HepG2 (cell line): ENCODE results near the gene RPS6KA2. TPM values are rescaled to one million over a fixed set of nuclear protein-coding genes. Genes with fewer than 3 reads are reported as not detected.

Source experiments
- ATAC-seq: fragments of 200-7000 bp; cut with Tn5 transposase; 3 replicates; pipeline ENCODE4 v1.9.1; 2020; ENCODE audit warnings: mild to moderate bottlenecking, moderate library complexity
- BruUV-seq: library from RNA; stranded (reverse); fragments of 400-500 nt; replicated peaks from 2 replicates; lab custom pipeline; 2021; lab: Mats Ljungman, UMichigan
- CTCF ChIA-PET: fragments of 300-600 bp; formaldehyde crosslinking; extraction: SDS; loops from one replicate; lab custom pipeline; 2021; ENCODE audit warnings: low total read pairs, inconsistent platforms, low intra/inter-chr PET ratio; lab: Yijun Ruan, JAX
- POLR2A ChIA-PET: fragments of 350-600 bp; sonication (Branson Sonifier 250); formaldehyde crosslinking; loops from one replicate; lab custom pipeline; 2020; ENCODE audit warnings: antibody characterized with exemption, inconsistent platforms; lab: Yijun Ruan, JAX
- DNase-seq: peaks from one replicate; pipeline ENCODE4 v3.0.0-alpha.2; 2015; ENCODE audit warnings: low spot score
- FAIRE-seq: peaks from 3 replicates; lab custom pipeline; 2011; peaks lifted over from hg19 to GRCh38; lab: Jason Lieb, UNC
- H2AFZ ChIP-seq: one replicate; pipeline ENCODE4 v1.6.1; 2011; ENCODE audit warnings: low read length, inconsistent platforms
- H3K27ac ChIP-seq: fragments of 300-600 bp; 3 replicates; pipeline ENCODE4 v1.8.0; 2011; ENCODE audit warnings: mixed run types, mild to moderate bottlenecking, mixed read lengths, low read length, inconsistent platforms; ENCODE audit not compliant: insufficient read depth; ENCODE audit errors: extremely low read length
- H3K27me3 ChIP-seq, 2 experiments: fragments of 200-600 bp in 1 of 2; 2 replicates in 1 of 2; 3 replicates in 1 of 2; pipeline versions ENCODE4 v1.6.0 to v1.8.0; 2011; ENCODE audit warnings: low read length in 2 of 2, mild to moderate bottlenecking in 2 of 2, moderate library complexity in 2 of 2, inconsistent platforms in 1 of 2; ENCODE audit not compliant: insufficient read depth in 2 of 2, control insufficient read depth in 1 of 2
- H3K36me3 ChIP-seq, 2 experiments: fragments of 200-600 bp in 1 of 2; replicated peaks in 1 of 2; 2 replicates in 1 of 2; 3 replicates in 1 of 2; pipeline versions ENCODE4 v1.5.1 to v1.8.0; 2011; ENCODE audit warnings: low read length in 2 of 2, inconsistent platforms in 1 of 2; ENCODE audit not compliant: insufficient read depth in 2 of 2, control insufficient read depth in 1 of 2
- H3K4me1 ChIP-seq: 2 replicates; pipeline ENCODE4 v1.5.1; 2012; ENCODE audit warnings: low read length, inconsistent platforms; ENCODE audit not compliant: insufficient read depth
- H3K4me2 ChIP-seq: 2 replicates; pipeline ENCODE4 v1.6.0; 2011; ENCODE audit warnings: low read depth, low read length, inconsistent platforms
- H3K4me3 ChIP-seq, 3 experiments: fragments of 200-600 bp in 1 of 3; sonication (generic), shearing (Covaris generic) in 1 of 3; replicated peaks in 1 of 3; 2 replicates each; pipeline ENCODE4 v1.5.1; 2011 to 2016; ENCODE audit warnings: low read length in 3 of 3, inconsistent platforms in 2 of 3, low read depth in 2 of 3, mild to moderate bottlenecking in 2 of 3, control low read depth in 1 of 3, mixed read lengths in 1 of 3; ENCODE audit not compliant: insufficient read depth in 1 of 3
- H3K79me2 ChIP-seq: one replicate; pipeline ENCODE4 v1.6.1; 2011; ENCODE audit warnings: low read length, inconsistent platforms; ENCODE audit not compliant: insufficient read depth
- H3K9ac ChIP-seq: 2 replicates; pipeline ENCODE4 v1.6.0; 2011; ENCODE audit warnings: mild to moderate bottlenecking, low read depth, low read length, inconsistent platforms; ENCODE audit not compliant: insufficient read depth
- H3K9me3 ChIP-seq: 2 replicates; pipeline ENCODE4 v1.5.1; 2012; ENCODE audit warnings: mild to moderate bottlenecking, low read length
- H4K20me1 ChIP-seq: 2 replicates; pipeline ENCODE4 v1.6.0; 2011; ENCODE audit warnings: inconsistent platforms, mild to moderate bottlenecking, low read length, moderate library complexity; ENCODE audit not compliant: insufficient read depth
- CREB3 ChIP-seq: sonication (generic); formaldehyde crosslinking; IDR thresholded peaks from 2 replicates; pipeline ENCODE4 v1.5.0; 2020; ENCODE audit warnings: missing genetic modification reagents
- KIAA2018 ChIP-seq: sonication (generic); formaldehyde crosslinking; IDR thresholded peaks from 2 replicates; pipeline ENCODE4 v1.5.0; 2020; ENCODE audit warnings: mild to moderate bottlenecking, missing genetic modification reagents, borderline replicate concordance
- NBN ChIP-seq: fragments of 450-650 bp; conservative IDR thresholded peaks from 2 replicates; pipeline ENCODE4 v1.6.1; 2017
- NCOR1 ChIP-seq: fragments of 200-600 bp; sonication (generic); IDR thresholded peaks from 2 replicates; pipeline ENCODE4 v1.7.0; 2017; ENCODE audit warnings: antibody characterized with exemption, low read length, borderline replicate concordance
- ZHX1 ChIP-seq: sonication (generic); formaldehyde crosslinking; IDR thresholded peaks from 2 replicates; pipeline ENCODE4 v1.8.1; 2022; ENCODE audit warnings: low read depth, mild to moderate bottlenecking, missing genetic modification reagents
- WGBS: methylation state at CpG from one replicate; pipeline ENCODE4 v1.1.6; 2017; ENCODE audit warnings: low lambda C conversion rate; 5-methylcytosine and 5-hydroxymethylcytosine counted together
- in situ Hi-C: cut with HindIII; loops from 2 replicates; pipeline ENCODE4 v1.10.0; 2017; ENCODE audit warnings: low pct_unique_long_range_greater_than_20kb; ENCODE audit not compliant: extremely low pct_ligation_motif_present
- intact Hi-C: fragments of 100-400 bp; cut with micrococcal nuclease; formaldehyde crosslinking; loops from one replicate; pipeline ENCODE4 v1.10.0; 2022; ENCODE audit not compliant: unreplicated experiment
- polyA plus RNA-seq, 8 experiments: library from polyadenylated mRNA; depleted of rRNA in 3 of 8; stranded (reverse) in 7 of 8; unstranded in 1 of 8; fragments of >200 nt; fragmentation: Illumina TruSeq in 4 of 8; extraction: Trizol in 4 of 8; gene quantifications; 2 replicates each; pipeline versions ENCODE4 v1.2.1 to v1.2.3, GENCODE V29; 2011 to 2016; ENCODE audit warnings: low read depth in 4 of 8, missing spikeins in 1 of 8, mixed read lengths in 1 of 8; ENCODE audit not compliant: insufficient read depth in 1 of 8
- total RNA-seq, 5 experiments: library from RNA; depleted of rRNA; stranded (reverse); fragments of >200 nt; fragmentation: Illumina TruSeq; extraction: Trizol; gene quantifications; 2 replicates each; pipeline ENCODE4 v1.2.3, GENCODE V29; 2016; ENCODE audit warnings: low read depth in 1 of 5

RPS6KA2 gene
- total and polyA plus RNA-seq, 2 of the 13 experiments (the other 11 are each of a cell fraction or from before 2014, with no cell fraction given) = 0.22 to 0.38 TPM

GRCh38 chr6:166489301-166490155, 137.5 kb downstream of the RPS6KA2 start:
- no peaks in the 10 kb centered on the region for H3K36me3 ChIP-seq
- 19% methylated on average over 11 of the region's 11 CpGs for WGBS
- intact Hi-C loops (no loop called here), in situ Hi-C loops (no loop called here)
- no peak overlapping the region for H3K4me3 ChIP-seq
- ChIA-PET CTCF (no interaction called here), POLR2A (no interaction called here)
- no peaks in the 10 kb centered on the region for H4K20me1 ChIP-seq
- no peak for DNase-seq
- no peak overlapping the region for H3K4me2 ChIP-seq
- H3K9me3 ChIP-seq = no peaks in the 10 kb centered on the region
- BruUV-seq = no TSS peak
- no peak overlapping the region for H2AFZ ChIP-seq
- no peak overlapping the region for H3K27ac ChIP-seq
- H3K4me1 ChIP-seq = no peaks in the 10 kb centered on the region
- H3K27me3 ChIP-seq = peaks cover 7 to 87% of the 10 kb centered on the region in 2 experiments; a peak in 4 of 5 replicates
- no peak overlapping the region for H3K9ac ChIP-seq
- FAIRE-seq = no peak
- H3K79me2 ChIP-seq = no peaks in the 10 kb centered on the region
- ATAC-seq = no peak
- no peak for TF ChIP-seq ZHX1 (CRISPR knock-in tag)
- TF ChIP-seq CREB3 = no peak
- no peak for TF ChIP-seq NCOR1
- TF ChIP-seq NBN = no peak
- TF ChIP-seq KIAA2018 (CRISPR knock-in tag) = no peak
